PFSK-1 (cell line): ENCODE data around the gene TMEM30B.

ENCODE experiments used
- FOXP2 ChIP-seq: optimal IDR thresholded peaks from 2 replicates; pipeline ENCODE3; 2011; ENCODE audit warnings: borderline replicate concordance, control low read depth, inconsistent platforms; ENCODE audit not compliant: insufficient read depth; ENCODE audit errors: extremely low read length, extremely low read depth
- POLR2AphosphoS5 ChIP-seq: IDR thresholded peaks from 2 replicates; pipeline ENCODE4 v1.6.1; 2012; ENCODE audit warnings: low read depth, mild to moderate bottlenecking, control low read depth, low read length, moderate library complexity
- SIN3A ChIP-seq: IDR thresholded peaks from 2 replicates; pipeline ENCODE4 v1.6.1; 2012; ENCODE audit warnings: mild to moderate bottlenecking, low read length, moderate library complexity, borderline replicate concordance; ENCODE audit not compliant: insufficient read depth
- TAF1 ChIP-seq: IDR thresholded peaks from 2 replicates; pipeline ENCODE4 v1.6.1; 2012; ENCODE audit warnings: low read length, control low read depth, borderline replicate concordance; ENCODE audit not compliant: insufficient read depth
- TF ChIP-seq, protein P1 (sequence below), 2 experiments: IDR thresholded peaks; 2 replicates each; pipeline versions ENCODE4 v1.6.1 to v1.8.0; 2011 to 2012; ENCODE audit warnings: low read depth in 2 of 2, low read length in 2 of 2, control low read depth in 1 of 2, inconsistent platforms in 1 of 2, mild to moderate bottlenecking in 1 of 2, moderate library complexity in 1 of 2; ENCODE audit not compliant: insufficient read depth in 1 of 2

TMEM30B gene

DNA sequence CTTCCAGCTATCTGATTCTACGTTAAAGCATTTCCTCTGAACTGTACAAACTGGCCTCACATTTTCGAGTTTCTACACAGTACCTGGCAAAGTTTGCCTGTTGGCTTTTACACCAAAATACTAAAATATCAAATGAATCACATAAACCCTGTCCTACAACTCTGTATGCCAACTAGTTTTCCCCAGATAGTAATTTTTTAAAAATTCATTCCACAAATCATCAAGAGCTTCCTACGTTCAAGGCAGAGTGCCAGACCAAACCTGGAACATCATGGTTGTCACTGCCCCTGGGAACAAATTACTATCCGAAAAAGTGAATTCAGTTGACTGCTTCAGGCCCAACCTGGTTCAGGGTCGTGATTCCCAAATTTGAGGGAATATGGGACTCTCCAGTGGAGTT, 2.1 kb downstream of the TMEM30B start:
- TF ChIP-seq TAF1 (no peak), FOXP2 (no peak), SIN3A (no peak), POLR2AphosphoS5 (no peak)
- TF ChIP-seq, protein P1, sequence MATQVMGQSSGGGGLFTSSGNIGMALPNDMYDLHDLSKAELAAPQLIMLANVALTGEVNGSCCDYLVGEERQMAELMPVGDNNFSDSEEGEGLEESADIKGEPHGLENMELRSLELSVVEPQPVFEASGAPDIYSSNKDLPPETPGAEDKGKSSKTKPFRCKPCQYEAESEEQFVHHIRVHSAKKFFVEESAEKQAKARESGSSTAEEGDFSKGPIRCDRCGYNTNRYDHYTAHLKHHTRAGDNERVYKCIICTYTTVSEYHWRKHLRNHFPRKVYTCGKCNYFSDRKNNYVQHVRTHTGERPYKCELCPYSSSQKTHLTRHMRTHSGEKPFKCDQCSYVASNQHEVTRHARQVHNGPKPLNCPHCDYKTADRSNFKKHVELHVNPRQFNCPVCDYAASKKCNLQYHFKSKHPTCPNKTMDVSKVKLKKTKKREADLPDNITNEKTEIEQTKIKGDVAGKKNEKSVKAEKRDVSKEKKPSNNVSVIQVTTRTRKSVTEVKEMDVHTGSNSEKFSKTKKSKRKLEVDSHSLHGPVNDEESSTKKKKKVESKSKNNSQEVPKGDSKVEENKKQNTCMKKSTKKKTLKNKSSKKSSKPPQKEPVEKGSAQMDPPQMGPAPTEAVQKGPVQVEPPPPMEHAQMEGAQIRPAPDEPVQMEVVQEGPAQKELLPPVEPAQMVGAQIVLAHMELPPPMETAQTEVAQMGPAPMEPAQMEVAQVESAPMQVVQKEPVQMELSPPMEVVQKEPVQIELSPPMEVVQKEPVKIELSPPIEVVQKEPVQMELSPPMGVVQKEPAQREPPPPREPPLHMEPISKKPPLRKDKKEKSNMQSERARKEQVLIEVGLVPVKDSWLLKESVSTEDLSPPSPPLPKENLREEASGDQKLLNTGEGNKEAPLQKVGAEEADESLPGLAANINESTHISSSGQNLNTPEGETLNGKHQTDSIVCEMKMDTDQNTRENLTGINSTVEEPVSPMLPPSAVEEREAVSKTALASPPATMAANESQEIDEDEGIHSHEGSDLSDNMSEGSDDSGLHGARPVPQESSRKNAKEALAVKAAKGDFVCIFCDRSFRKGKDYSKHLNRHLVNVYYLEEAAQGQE (IDR thresholded peaks at IDR 0.05; ENCODE audit: insufficient read depth in 1 of 2, low read depth in 2 of 2, low read length in 2 of 2): no peak

DNA sequence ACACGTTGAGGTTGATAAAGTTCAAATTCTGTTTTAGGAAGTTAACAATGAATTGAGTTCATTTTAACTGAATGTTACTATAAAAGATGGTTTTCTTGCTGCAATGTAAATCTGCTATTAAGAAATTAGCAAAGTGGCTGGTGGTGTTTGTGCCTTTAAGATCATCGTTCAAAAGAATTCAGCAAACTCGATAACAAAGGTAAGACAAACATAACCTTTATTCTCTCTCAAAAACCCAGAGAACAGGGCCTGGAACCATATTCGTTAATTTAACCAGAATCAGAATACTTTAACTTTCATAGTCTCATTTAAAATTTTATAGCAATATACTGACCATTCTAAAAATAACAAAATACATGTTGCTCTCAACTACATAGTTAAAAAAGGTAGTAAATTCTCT, 3.4 kb downstream of the TMEM30B start:
- TF ChIP-seq POLR2AphosphoS5: no peak
- TF ChIP-seq, protein P1 (IDR thresholded peaks at IDR 0.05; ENCODE audit: insufficient read depth in 1 of 2, low read depth in 2 of 2, low read length in 2 of 2): no peak
- no peak for TF ChIP-seq SIN3A
- TF ChIP-seq FOXP2: no peak
- TF ChIP-seq TAF1: no peak

DNA sequence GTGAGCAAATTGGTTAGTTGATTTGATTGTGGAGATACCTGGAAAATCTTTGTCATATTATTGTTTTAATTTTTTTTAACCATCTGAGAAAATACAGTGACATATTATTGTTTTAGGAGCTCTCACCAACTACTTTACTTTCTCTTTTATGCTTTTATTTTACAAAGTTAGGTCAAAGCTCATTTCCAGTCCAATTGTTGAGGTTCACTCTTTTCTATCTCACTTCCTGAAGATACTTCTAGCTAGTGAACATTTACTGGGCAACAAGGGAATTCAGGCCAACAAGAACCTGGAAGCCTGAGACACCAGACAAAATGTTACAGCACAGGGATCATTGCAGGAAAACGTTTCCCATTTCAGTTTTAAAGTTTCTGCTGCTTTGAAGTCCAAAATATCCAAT, 3.9 kb downstream of the TMEM30B start:
- TF ChIP-seq, protein P1 (IDR thresholded peaks at IDR 0.05; ENCODE audit: insufficient read depth in 1 of 2, low read depth in 2 of 2, low read length in 2 of 2): no peak
- TF ChIP-seq POLR2AphosphoS5: no peak
- no peak for TF ChIP-seq FOXP2

DNA sequence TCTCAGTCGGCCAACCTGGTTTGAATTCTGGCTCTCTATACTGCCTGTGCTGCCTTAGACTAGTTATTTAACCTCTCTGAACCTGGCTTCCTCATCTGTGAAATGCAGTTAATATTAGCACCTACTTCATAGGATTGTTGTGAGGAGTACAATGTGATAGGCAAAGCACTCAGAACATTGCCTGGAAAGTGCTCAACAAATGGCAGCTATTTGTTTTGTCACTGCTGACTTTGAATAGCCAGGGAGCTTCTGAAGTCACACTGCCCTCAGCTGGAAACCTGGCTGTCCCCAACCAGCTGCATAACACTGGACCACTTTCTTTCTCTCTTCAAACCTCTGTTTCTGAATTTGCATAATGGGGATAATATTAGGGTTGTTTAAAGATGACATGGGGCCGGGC, 9.6 kb downstream of the TMEM30B start:
- TF ChIP-seq FOXP2 (no peak), SIN3A (no peak), POLR2AphosphoS5 (no peak), TAF1 (no peak)
- TF ChIP-seq, protein P1 (IDR thresholded peaks at IDR 0.05; ENCODE audit: insufficient read depth in 1 of 2, low read depth in 2 of 2, low read length in 2 of 2): no peak

DNA sequence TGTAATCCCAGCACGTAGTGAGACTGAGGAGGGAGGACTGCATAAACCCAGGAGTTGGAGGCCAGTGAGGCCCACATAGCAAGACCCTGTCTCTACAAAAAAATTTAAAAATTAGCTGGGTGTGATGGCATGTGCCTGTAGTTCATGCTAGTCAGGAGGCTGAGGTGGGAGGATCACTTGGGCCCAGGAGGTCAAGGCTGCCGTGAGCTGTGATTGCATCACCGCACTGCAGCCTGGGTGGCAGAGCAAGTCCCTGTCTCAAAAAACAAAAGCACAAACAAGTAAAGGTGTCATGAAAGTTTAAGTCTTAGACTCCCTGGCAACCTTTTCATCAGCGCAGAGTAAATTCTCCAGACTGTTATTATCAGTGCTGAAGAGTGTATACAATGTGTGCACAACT, 10.4 kb downstream of the TMEM30B start:
- no peak for TF ChIP-seq TAF1
- no peak for TF ChIP-seq SIN3A
- TF ChIP-seq POLR2AphosphoS5: no peak
- TF ChIP-seq FOXP2: no peak
- TF ChIP-seq, protein P1 (IDR thresholded peaks at IDR 0.05; ENCODE audit: insufficient read depth in 1 of 2, low read depth in 2 of 2, low read length in 2 of 2): no peak
